Measurements from ENCODE around the gene NRXN3. TPM values are rescaled to one million over a fixed set of nuclear protein-coding genes. Genes with fewer than 3 reads are reported as not detected.

The NRXN3 gene
- total and polyA plus RNA-seq, 4 donors = 0.07 to 1.2 (median 0.23) TPM

GRCh38 chr14:79453276-79453675 is 1283.1 kb downstream of the NRXN3 start (continued):
- TF ChIP-seq REST (IDR thresholded peaks at IDR 0.05) = no peak

GRCh38 chr14:79464468-79464867 is 1294.3 kb downstream of the NRXN3 start:
- Histone ChIP-seq H3K4me3 (ENCODE audit: low read depth in 1 of 3, low read length in 3 of 3) (no peak overlapping the region), H3K9ac (ENCODE audit: low read depth in 1 of 2, low read length in 2 of 2) (no peak overlapping the region), H3K27ac (ENCODE audit: low read depth in 1 of 2, low read length in 2 of 2) (no peak overlapping the region), H3K36me3 (ENCODE audit: control insufficient read depth in 4 of 4, insufficient read depth in 3 of 4, low read depth in 1 of 4, low read length in 3 of 4) (no peaks in the 10 kb centered on the region), H3K4me1 (ENCODE audit: control insufficient read depth in 4 of 4, insufficient read depth in 4 of 4, low read length in 3 of 4) (no peaks in the 10 kb centered on the region), H3K27me3 (ENCODE audit: control insufficient read depth in 4 of 4, insufficient read depth in 4 of 4, low read length in 3 of 4) (no peaks in the 10 kb centered on the region), H3K9me3 (ENCODE audit: control insufficient read depth in 4 of 4, low read length in 3 of 4) (no peaks in the 10 kb centered on the region)
- no peak for DNase-seq (ENCODE audit: low spot score)
- TF ChIP-seq ZBTB33 (IDR thresholded peaks at IDR 0.05) = no peak
- no peak for TF ChIP-seq REST (IDR thresholded peaks at IDR 0.05)
- no peak for TF ChIP-seq HNF4A (conservative IDR thresholded peaks at IDR 0.05)
- no peak for TF ChIP-seq MAX (IDR thresholded peaks at IDR 0.05)
- TF ChIP-seq ATF3 (IDR thresholded peaks at IDR 0.05) = no peak
- no peak for TF ChIP-seq NR2F2 (IDR thresholded peaks at IDR 0.05)
- no peak for TF ChIP-seq EGR1 (IDR thresholded peaks at IDR 0.05; ENCODE audit: low read depth in 2 of 2)
- no peak for TF ChIP-seq FOXA1 (IDR thresholded peaks at IDR 0.05)
- TF ChIP-seq TAF1 (conservative IDR thresholded peaks at IDR 0.05) = no peak
- TF ChIP-seq YY1 (IDR thresholded peaks at IDR 0.05) = no peak
- no peak for TF ChIP-seq CTCF (IDR thresholded peaks at IDR 0.05; ENCODE audit: low read depth, low read length, missing input control)
- no peak for TF ChIP-seq SP1 (IDR thresholded peaks at IDR 0.05)
- TF ChIP-seq HNF4G (IDR thresholded peaks at IDR 0.05) = no peak
- TF ChIP-seq JUND (IDR thresholded peaks at IDR 0.05) = no peak
- TF ChIP-seq RXRA (IDR thresholded peaks at IDR 0.05) = no peak
- TF ChIP-seq FOXA2 (IDR thresholded peaks at IDR 0.05) = no peak
- no peak for TF ChIP-seq RAD21 (IDR thresholded peaks at IDR 0.05)
- TF ChIP-seq GABPA (IDR thresholded peaks at IDR 0.05 in 1 of 2, conservative IDR thresholded peaks at IDR 0.05 in 1 of 2) = no peak
